DOHH2 (cell line): ENCODE results near the gene MED26.

Experiments used
- CTCF ChIP-seq: fragments of 200-600 bp; sonication (generic); IDR thresholded peaks from one replicate; pipeline ENCODE4 v1.5.1; 2014; ENCODE audit warnings: antibody characterized with exemption, mild to moderate bottlenecking, low read depth, low read length; ENCODE audit not compliant: poor library complexity, severe bottlenecking
- EZH2phosphoT487 ChIP-seq: fragments of 200-600 bp; sonication (generic); IDR thresholded peaks from 2 replicates; pipeline ENCODE4 v1.6.1; 2017; ENCODE audit warnings: borderline replicate concordance, mild to moderate bottlenecking, antibody characterized with exemption, low read length, moderate library complexity, mixed read lengths

- TF ChIP-seq CTCF (no peak), EZH2phosphoT487 (no peak)
Observed at GRCh38 chr19:16527334-16527935, 100.6 kb downstream of the MED26 start.
